GM10266 (cell line): ENCODE measurements around the gene LIM2.

ENCODE experiments used
- DNase-seq: peaks from one replicate; pipeline ENCODE4 v3.0.0; 2012; ENCODE audit errors: extremely low spot score
- CTCF ChIP-seq: IDR thresholded peaks from 2 replicates; pipeline ENCODE4 v1.5.1; 2012; ENCODE audit warnings: mild to moderate bottlenecking, low read depth; ENCODE audit not compliant: control insufficient read depth, insufficient read depth; ENCODE audit errors: missing control alignments

Gene LIM2

GRCh38 chr19:51361239-51361638 is 26.5 kb downstream of the LIM2 start:
- DNase-seq, result no peak
- no peak for TF ChIP-seq CTCF

- TF ChIP-seq CTCF, result no peak
- DNase-seq, result no peak
Observed at GRCh38 chr19:51359294-51359693, 28.5 kb downstream of the LIM2 start.

DNA sequence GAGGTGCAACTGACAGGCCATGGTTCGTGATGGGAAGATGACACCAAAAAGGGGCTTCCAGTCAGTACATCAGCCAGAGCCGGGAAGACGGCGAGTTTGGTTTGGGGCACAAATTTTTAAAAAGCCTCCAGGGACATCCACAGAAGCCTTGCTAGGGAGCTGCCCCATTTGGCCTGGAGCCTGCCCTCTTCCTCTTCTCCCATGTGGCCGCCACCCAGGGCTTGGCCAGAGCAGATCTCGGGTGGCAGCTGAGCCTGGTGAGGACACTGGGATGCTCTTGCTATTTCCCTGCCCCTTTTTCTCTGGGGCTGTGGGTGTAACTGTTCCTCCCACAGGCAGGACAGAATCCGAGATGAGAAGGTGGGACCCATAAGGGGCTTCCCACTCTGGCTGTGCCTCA is 29.8 kb downstream of the LIM2 start:
- no peak for DNase-seq
- no peak for TF ChIP-seq CTCF

DNA sequence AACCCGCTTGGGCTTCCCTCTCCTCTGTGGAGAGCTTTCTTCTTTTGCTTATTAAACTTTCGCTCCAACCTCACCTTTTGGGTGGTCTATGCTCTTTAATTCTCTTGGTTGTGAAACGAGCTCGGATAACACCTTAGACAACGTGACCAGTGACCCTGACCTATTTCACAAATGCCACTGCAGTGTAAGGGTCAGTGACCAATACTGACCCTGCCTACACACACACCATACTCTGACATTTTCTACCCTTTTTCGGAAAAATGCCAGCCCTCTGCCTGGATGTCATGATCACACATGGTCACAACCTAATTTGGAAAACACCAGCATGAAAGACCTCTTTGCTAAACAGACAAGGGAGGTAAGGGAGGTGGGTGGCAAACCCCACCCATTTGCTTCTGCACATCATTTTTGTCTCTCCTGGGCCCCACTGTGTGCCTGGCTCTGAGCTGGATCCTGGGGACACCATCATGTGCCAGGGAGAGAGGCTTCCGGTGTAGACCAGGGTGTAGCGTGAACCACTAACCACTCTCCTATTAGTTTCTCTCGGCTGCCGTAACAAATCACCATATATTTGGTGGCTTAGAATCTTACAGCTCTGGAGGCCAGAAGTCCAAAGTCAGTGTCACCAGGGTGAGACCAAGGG is 31.5 kb downstream of the LIM2 start:
- no peak for DNase-seq
- no peak for TF ChIP-seq CTCF

DNA sequence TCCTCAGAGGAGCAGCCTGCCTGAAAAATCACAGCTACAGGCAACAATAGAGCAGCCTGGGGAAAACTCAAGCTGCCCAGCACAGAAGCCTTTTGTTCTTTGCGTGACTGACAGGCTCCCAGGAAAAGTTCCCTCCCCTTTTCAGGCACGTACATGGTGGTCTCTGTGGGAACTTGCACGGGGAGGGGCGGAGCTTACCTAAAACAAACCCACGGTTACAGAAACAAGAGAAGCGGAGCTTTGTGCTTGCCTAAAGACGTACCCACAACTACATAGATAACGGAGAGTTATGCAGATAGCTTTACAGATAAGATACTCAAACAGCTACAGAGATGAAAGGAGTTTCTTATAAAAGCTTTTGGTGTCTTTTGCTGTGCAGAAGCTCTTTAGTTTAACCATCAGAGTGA is 33.0 kb downstream of the LIM2 start:
- TF ChIP-seq CTCF, result no peak
- no peak for DNase-seq

- no peak for DNase-seq
Observed at GRCh38 chr19:51354103-51354741, 33.6 kb downstream of the LIM2 start.

More at GRCh38 chr19:51354103-51354741, 33.6 kb downstream of the LIM2 start:
- no peak for TF ChIP-seq CTCF
